IPS-20b (cell line): ENCODE results near the gene TMPRSS15.

Experiments
- H3K27ac ChIP-seq: one replicate; pipeline ENCODE4 v1.5.1; 2013; ENCODE audit warnings: low read length
- H3K27me3 ChIP-seq: 2 replicates; pipeline ENCODE4 v1.6.1; 2013; ENCODE audit warnings: mild to moderate bottlenecking, low read length, inconsistent platforms; ENCODE audit not compliant: insufficient read depth
- H3K36me3 ChIP-seq: 2 replicates; pipeline ENCODE4 v1.6.1; 2013; ENCODE audit warnings: low read depth, mild to moderate bottlenecking, inconsistent platforms, low read length, moderate library complexity; ENCODE audit not compliant: insufficient read depth
- H3K4me1 ChIP-seq: 2 replicates; pipeline ENCODE4 v1.6.1; 2013; ENCODE audit warnings: mild to moderate bottlenecking, control low read depth, inconsistent platforms, low read length, moderate library complexity; ENCODE audit not compliant: insufficient read depth
- H3K4me3 ChIP-seq: 2 replicates; pipeline ENCODE4 v1.5.1; 2013; ENCODE audit warnings: mild to moderate bottlenecking, low read length, inconsistent platforms
- H3K9ac ChIP-seq: 2 replicates; pipeline ENCODE4 v1.6.1; 2013; ENCODE audit warnings: low read depth, mild to moderate bottlenecking, inconsistent platforms, low read length, moderate library complexity
- H3K9me3 ChIP-seq: 2 replicates; pipeline ENCODE4 v1.6.1; 2013; ENCODE audit warnings: mild to moderate bottlenecking, low read depth, low read length, inconsistent platforms; ENCODE audit not compliant: insufficient read depth

TMPRSS15 gene

DNA sequence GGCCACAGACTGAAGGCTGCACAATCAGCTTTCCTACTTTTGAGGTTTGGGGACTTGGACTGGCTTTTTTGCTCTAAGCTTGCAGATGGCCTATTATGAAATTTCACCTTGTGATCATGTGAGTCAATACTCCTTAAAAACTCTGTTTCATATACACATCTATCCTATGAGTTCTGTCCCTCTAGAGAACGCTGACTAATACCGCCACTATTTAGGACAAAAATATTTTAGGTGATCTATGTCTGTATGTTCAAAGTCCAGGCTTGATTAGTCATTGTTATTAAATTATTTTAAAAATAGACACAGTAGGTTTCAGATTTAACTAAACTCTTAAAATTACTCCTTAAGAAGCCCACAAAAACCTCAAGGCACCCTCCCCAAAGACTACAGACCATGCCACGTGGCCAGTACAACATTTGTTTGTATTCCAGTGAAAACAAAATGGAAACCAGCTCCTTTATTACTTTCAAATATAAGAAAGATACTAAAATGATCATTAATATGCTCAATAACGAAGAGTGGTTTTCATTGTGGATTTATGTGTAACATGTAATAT is 63.1 kb downstream of the TMPRSS15 start:
- Histone ChIP-seq H3K9ac (no peak overlapping the region), H3K27me3 (no peaks in the 10 kb centered on the region), H3K27ac (no peak overlapping the region), H3K9me3 (no peaks in the 10 kb centered on the region), H3K36me3 (no peaks in the 10 kb centered on the region), H3K4me1 (no peaks in the 10 kb centered on the region), H3K4me3 (no peak overlapping the region)

DNA sequence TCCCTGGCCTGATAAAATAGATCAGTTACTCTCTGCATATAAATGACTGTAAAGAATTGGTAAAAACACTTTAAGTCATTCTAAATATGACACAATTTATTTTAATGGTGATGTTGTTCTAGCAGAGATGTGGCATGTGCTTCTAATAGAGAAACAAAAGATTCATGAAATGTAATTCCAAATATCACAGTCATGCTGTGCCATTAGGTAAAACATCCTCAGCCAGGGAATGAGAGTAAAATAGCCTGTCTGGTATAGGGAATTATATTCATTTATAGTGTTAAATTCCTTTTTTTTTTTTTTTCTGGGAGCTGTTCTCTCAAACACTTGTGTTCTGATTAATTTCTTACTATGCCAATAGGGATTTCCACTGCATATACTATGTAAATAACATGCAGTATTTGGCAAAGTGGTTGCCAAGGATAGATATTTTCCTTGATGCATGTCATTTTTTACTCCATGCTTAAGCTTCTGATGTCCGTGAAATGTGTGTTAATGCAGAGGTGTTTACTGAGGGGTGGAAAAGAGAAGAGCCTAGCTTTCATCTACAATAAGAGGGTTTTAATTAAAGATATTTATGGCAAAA is 67.8 kb downstream of the TMPRSS15 start:
- Histone ChIP-seq H3K27me3 (no peaks in the 10 kb centered on the region), H3K4me3 (no peak overlapping the region), H3K36me3 (no peaks in the 10 kb centered on the region), H3K4me1 (no peaks in the 10 kb centered on the region), H3K27ac (no peak overlapping the region), H3K9me3 (no peaks in the 10 kb centered on the region), H3K9ac (no peak overlapping the region)

DNA sequence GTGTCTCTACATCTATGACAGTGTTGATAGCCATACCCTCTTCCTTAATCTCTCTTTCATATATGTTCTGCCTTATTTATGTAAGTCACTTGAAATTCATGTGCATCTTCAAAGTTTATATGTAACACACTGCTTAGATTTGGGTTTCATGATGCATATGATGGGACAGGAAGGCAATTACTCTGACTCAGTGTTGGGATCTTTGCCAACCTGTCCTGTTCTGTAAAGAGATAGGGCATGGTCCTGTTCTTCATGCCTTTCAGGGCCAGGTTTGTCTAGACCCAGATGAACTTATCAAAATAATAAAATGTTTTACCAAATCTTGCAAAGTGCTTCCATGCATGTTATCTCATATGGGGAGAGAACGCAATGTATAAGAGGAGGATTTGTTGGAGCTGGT is 69.5 kb downstream of the TMPRSS15 start:
- H3K27me3 ChIP-seq = no peaks in the 10 kb centered on the region
- H3K27ac ChIP-seq = no peak overlapping the region
- H3K4me3 ChIP-seq = no peak overlapping the region
- H3K9ac ChIP-seq = no peak overlapping the region
- H3K4me1 ChIP-seq = no peaks in the 10 kb centered on the region
- H3K9me3 ChIP-seq = no peaks in the 10 kb centered on the region
- H3K36me3 ChIP-seq = no peaks in the 10 kb centered on the region

DNA sequence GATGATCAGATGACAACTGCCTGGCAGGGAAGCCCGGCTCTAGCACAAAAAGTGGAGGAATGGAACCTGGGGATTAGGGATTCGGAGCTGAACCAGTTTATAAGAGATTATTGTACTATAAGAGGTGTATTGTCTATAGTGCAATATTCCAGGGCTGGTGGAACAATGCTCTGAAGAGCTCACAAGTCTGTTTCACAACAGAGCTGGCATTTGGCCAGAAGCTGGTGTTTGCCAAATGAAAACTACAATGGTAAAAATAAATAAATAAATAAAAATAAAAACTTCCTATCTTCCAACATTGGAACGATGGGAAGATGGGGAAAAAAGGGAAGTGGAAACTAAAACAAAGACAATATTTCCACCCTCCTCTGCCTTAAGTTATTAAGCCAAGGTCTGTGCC is 85.4 kb downstream of the TMPRSS15 start:
- Histone ChIP-seq H3K4me1 (peaks cover 5% of the 10 kb centered on the region; the same call in 1 of the 2 replicates), H3K36me3 (no peaks in the 10 kb centered on the region), H3K27ac (no peak overlapping the region), H3K9ac (no peak overlapping the region), H3K27me3 (no peaks in the 10 kb centered on the region), H3K4me3 (peak overlapping the region; percentile 26; the same call in 1 of the 2 replicates), H3K9me3 (peaks cover 9% of the 10 kb centered on the region)

DNA sequence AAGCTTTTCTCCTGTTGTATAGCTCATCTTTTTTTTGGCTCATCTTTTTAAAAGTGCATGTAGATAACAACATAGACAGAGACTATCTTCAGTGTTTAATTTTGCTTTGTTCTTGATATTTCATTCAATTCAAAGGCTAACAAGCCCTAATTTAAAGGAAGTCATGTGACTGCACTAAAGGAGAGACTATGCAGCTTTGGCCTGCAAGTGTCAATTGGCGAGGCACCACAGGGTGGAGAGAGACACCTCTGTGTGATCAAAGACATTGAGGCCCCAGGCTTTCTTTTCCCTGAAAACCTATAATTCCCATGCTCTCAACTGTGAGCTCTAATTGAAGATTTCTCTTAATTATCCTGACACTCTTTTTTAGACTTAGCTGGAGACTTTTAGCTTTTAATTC is 105.4 kb downstream of the TMPRSS15 start:
- H3K4me3 ChIP-seq = no peak overlapping the region
- H3K27me3 ChIP-seq = no peaks in the 10 kb centered on the region
- H3K36me3 ChIP-seq = no peaks in the 10 kb centered on the region
- no peak overlapping the region for H3K27ac ChIP-seq
- H3K9ac ChIP-seq = no peak overlapping the region
- no peaks in the 10 kb centered on the region for H3K9me3 ChIP-seq
- peaks cover 9% of the 10 kb centered on the region for H3K4me1 ChIP-seq

DNA sequence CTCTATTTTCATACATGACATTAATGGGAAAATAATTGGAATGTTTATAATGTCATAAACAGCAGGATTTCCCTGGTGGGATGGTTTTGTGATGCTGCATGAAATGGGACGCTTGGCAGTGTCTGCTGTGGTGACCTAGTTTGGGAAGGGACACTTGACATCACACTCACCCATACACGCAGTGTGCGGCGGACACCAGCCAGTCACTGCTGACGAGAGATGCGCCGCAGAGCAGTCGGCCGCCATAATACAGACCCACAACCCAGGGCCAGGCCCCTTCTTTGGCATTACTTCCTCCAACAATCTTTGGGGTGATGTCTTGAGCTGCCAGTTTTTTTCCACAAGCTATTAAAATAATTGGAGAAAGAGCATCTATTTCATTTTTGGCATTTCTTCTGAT is 109.5 kb downstream of the TMPRSS15 start:
- H3K27me3 ChIP-seq = no peaks in the 10 kb centered on the region
- no peaks in the 10 kb centered on the region for H3K9me3 ChIP-seq
- no peak overlapping the region for H3K9ac ChIP-seq
- H3K27ac ChIP-seq = no peak overlapping the region
- H3K4me1 ChIP-seq = peaks cover 8% of the 10 kb centered on the region
- H3K36me3 ChIP-seq = no peaks in the 10 kb centered on the region
- no peak overlapping the region for H3K4me3 ChIP-seq

DNA sequence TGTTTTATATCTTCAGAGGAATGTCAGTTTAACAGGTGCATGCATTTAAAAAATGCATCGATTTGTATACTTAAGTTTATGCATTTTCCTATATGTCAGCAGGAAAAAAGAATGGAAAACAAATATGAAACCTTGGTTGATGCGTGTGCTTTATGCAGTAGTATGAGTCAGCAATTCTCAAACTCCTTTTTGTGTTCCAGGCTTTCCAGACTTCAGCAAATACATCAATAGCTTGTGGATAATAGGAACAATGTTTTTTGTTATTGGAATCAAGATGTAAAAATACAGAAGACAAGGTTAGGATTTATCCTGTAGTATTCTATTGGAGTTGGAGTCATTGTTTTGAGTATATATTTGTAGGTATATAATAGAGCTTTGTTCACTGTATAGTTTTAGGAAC is 113.7 kb downstream of the TMPRSS15 start:
- no peaks in the 10 kb centered on the region for H3K27me3 ChIP-seq
- no peak overlapping the region for H3K27ac ChIP-seq
- H3K36me3 ChIP-seq = no peaks in the 10 kb centered on the region
- no peak overlapping the region for H3K9ac ChIP-seq
- no peaks in the 10 kb centered on the region for H3K9me3 ChIP-seq
- no peaks in the 10 kb centered on the region for H3K4me1 ChIP-seq
- H3K4me3 ChIP-seq = no peak overlapping the region

DNA sequence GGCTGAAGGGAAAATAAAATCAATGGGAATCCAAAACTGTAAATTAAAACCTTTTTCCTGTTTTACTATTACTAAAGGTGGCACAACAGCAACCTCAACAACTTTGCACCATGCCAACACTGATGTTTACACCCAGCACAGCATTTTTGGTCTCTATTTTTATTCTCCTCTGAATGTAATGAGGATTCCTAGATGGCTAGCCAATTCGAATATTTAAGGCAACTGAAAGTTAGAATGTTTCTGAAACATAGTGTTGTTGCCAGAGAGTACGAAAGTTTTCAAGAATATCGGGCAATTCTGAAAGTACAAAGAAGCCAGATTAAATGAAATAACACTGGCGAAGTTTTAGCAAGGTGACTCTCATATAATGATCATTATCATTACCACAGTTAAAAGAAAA is 118.2 kb downstream of the TMPRSS15 start:
- no peaks in the 10 kb centered on the region for H3K36me3 ChIP-seq
- H3K9ac ChIP-seq = no peak overlapping the region
- no peak overlapping the region for H3K4me3 ChIP-seq
- H3K9me3 ChIP-seq = no peaks in the 10 kb centered on the region
- no peaks in the 10 kb centered on the region for H3K4me1 ChIP-seq
- no peaks in the 10 kb centered on the region for H3K27me3 ChIP-seq
- H3K27ac ChIP-seq = no peak overlapping the region

DNA sequence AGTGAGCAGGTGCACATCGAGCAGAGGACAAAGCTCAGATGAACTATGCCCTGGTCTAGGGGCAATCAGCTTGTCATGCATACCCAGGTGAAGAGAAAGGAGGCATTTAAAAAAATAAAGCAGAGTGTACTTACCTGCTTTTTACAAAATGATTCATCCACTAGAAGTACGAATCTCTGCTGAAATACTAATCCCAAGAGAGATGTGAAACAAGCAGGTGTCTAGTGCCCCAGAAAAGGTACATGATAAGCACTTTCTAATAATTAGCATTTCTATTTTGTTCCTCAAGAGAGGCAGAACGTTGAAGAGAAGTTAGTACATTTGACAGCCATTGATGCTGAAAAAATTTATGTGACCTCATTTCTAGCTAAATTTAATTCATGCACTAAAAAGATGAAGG is 127.8 kb downstream of the TMPRSS15 start:
- no peaks in the 10 kb centered on the region for H3K9me3 ChIP-seq
- no peak overlapping the region for H3K9ac ChIP-seq
- H3K4me1 ChIP-seq = no peaks in the 10 kb centered on the region

DNA sequence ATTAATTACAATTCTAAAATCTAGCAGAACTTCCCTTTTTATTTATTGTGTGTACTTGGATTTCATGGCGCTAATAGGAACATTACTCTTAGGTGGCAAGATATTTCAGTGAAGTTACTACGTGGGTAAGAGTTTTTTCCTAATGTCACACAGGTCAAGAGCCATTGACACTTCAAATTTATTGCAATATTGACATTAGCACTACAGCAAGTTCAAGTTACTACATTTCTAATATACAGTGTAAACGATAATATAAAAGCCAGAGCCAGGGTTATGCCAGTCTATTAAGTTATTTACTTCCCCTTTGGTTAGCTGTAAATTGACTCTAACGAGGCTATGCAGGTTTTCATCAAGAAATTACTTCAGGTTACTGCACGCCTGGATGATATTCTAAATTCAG is 129.2 kb downstream of the TMPRSS15 start:
- H3K4me3 ChIP-seq = no peak overlapping the region
- no peak overlapping the region for H3K27ac ChIP-seq
- H3K9me3 ChIP-seq = no peaks in the 10 kb centered on the region
- H3K4me1 ChIP-seq = no peaks in the 10 kb centered on the region
- H3K36me3 ChIP-seq = no peaks in the 10 kb centered on the region
- no peaks in the 10 kb centered on the region for H3K27me3 ChIP-seq
- no peak overlapping the region for H3K9ac ChIP-seq

More for the DNA sequence above, 127.8 kb downstream of the TMPRSS15 start:
- H3K27ac ChIP-seq = no peak overlapping the region
- no peak overlapping the region for H3K4me3 ChIP-seq
- no peaks in the 10 kb centered on the region for H3K36me3 ChIP-seq
- no peaks in the 10 kb centered on the region for H3K27me3 ChIP-seq

DNA sequence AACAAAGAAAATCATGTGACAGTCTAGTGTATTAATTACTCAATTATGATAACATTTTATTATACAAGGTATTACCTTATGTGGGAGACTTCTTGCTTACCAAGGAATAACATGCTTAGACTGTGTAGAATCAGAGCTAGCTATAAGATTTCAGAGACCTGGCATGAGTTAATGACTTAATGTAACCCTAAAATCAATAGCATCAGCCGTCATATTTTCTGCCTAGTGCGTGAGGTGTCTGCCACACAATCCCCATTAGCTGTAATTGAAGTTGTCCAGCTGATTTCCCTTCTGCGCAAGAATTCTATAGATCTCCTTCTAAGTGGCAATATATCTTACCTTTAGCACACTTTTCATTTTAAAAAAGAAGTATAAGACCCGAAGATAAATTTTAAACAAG is 130.2 kb downstream of the TMPRSS15 start:
- no peak overlapping the region for H3K4me3 ChIP-seq
- H3K9me3 ChIP-seq = peaks cover under 1% of the 10 kb centered on the region; the same call in 1 of the 2 replicates
- H3K4me1 ChIP-seq = no peaks in the 10 kb centered on the region

DNA sequence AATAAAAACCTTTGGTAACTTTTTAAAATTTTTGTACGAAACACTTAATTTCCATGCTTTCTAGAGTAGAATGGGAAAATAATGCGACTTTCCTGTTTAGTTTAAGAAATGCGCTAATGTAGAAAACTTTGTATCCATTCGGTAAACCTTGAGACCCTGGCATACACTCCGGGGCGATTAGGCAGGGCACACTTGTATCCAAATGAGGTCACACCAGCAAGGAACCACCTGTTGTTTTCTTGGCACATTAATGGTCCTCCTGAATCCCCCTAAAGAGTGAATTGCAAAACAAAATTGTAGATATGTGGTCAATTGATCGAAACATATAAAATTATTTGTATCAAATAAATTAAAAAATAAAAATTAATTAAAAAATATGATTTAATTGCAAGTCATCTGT is 133.7 kb downstream of the TMPRSS15 start:
- Histone ChIP-seq H3K9ac (no peak overlapping the region), H3K27me3 (no peaks in the 10 kb centered on the region), H3K36me3 (no peaks in the 10 kb centered on the region), H3K4me1 (no peaks in the 10 kb centered on the region), H3K27ac (no peak overlapping the region), H3K9me3 (peaks cover 4% of the 10 kb centered on the region; the same call in 1 of the 2 replicates), H3K4me3 (no peak overlapping the region)

More for the DNA sequence above, 130.2 kb downstream of the TMPRSS15 start:
- no peak overlapping the region for H3K9ac ChIP-seq
- H3K27ac ChIP-seq = no peak overlapping the region
- H3K27me3 ChIP-seq = no peaks in the 10 kb centered on the region
- H3K36me3 ChIP-seq = no peaks in the 10 kb centered on the region
